Activated CD4-positive, alpha-beta T cell treated with anti-CD3 and anti-CD28 coated beads for 1 hour (primary cell): ENCODE data around the gene NFIX.

Experiments used
- DNase-seq: peaks from one replicate; pipeline ENCODE4 v3.0.0-alpha.2; 2020

Gene NFIX

GRCh38 chr19:13060233-13060963, 65.1 kb downstream of the NFIX start:
- DNase-seq = no peak

DNA sequence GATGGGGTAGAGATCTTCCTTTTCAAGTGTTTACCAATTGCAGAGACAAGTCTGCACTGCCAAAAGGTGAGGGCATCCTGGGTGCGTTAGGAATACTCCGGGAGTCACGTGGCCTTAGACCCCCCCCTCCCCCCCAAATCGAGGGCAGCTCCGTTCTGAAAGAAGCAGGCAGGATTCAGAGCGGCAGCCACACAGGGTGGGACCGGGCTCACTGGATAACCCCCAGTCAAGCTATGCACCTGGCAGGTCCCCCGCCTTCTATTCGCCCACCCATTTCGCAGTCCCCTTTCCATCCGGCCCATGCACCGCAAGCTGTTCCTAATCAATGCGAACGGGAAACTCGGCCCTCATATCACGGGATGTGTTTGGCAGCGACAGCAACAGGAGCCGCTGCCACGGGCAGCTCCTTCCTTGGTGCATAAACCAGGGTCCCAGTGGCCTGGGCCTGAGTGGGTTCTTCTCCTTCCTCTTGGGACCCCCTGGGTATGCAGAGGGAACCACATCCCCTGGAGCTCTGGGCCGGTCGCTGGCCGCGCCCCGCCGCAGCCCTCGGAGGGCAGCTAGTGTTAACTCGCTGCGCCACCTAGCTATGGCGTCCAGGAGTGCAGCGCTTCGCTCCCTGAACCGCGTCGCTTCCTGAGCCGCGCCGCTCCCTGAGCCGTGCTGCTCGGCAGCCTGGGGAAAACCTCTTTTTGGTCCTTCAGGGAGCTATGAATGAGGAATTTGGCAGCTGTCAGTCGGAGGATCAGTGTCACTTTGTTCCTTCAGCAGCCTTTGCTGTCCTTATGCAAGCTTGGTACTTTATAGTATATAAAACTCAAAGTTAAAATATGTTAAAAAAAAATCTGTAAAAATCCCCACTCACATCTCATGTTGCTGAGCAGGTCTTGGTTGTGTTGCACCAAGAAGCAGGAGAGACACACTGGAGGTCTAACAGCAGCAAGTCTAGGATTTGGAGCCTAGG, 66.0 kb downstream of the NFIX start:
- DNase-seq = peak; percentile 61

DNA sequence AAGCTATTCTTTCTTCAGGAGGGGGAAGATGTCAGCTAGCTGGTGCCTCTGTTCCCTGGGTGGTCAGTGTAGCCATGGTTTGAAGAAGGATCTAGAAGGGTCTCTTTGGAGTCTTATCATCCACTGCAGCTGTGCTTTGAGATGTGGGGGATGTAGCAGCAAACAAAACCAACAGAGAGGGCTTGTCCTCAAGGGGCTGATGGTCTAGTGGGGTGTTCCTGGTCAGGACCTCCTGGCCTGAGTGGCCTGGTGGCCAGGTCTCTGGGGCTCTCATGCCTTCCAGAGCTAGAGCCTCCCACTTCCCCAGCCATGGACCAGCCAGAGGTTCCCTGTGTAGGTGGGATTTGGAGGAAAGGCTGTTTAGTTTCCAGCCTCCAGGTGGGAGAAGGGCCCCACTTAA, 67.0 kb downstream of the NFIX start:
- DNase-seq = no peak

DNA sequence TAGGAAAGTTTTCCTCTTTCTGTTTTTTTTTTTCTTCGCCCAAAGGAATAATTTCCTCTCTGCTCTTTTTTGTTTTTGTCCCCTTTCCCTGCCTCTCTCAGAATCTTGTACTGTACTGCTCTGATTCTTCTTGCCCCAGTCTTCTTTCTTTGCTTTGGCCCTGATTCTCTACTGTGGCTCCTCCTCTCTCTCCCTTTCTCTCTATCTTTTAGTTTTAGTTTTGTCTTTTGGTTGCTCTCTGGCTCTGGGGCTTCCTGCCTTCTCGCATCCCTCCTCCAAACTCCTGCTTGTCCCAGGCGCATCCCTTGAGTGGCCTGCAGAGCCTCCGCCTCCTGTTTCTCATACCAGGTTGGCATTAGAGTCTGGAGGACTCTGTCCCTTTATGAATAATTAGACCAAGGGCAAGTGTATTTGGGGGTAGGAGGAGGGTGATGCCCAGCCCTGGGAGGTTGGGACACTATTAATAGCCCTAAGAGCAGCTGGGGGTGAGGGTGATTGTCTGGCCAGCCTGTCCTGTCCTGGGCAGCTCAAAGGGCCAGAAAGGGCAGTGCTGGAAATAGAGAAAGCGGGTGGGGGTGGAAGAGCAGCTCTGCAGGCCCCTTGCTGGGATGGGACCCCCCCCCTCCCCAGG, 68.3 kb downstream of the NFIX start:
- DNase-seq = no peak

DNA sequence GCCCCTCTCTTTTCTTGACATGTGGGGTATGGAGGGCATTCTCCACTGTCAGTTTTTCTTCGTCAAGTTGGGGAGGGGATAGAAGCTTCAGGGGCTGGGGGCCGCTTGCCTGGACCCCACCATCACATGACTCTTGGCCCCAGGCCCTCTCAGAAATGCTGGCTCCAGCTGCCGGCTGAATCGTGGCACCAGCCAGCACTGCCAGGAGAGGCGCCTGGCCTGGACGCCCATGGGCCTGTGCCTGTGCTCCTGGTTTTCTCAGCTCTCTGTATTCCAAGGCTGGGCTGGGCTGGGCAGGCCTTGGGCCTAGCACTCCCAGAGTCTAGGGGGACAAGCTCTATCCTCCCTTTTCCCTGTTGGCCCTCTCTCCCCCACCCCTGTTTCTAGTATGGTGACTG, 68.8 kb downstream of the NFIX start:
- no peak for DNase-seq

DNA sequence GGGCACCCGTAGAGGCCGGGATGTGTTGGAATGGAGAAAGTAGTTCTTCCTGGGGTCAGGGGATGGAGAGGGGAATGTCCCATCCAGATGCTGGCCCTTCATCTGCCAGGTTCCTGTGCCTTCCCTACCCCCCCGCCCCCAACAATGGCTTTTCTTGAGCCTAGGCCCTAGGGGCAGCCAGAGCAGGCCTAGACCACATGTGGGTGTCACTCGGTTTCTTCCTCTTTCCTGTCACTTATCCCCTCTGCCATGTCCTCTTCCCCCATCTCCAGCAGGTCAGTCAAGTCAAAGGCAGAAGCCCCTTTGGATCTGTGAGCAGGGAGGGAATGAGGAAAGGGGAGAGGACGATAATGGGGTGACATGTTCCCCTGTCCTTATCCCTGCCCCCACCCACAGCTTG, 71.0 kb downstream of the NFIX start:
- no peak for DNase-seq

DNA sequence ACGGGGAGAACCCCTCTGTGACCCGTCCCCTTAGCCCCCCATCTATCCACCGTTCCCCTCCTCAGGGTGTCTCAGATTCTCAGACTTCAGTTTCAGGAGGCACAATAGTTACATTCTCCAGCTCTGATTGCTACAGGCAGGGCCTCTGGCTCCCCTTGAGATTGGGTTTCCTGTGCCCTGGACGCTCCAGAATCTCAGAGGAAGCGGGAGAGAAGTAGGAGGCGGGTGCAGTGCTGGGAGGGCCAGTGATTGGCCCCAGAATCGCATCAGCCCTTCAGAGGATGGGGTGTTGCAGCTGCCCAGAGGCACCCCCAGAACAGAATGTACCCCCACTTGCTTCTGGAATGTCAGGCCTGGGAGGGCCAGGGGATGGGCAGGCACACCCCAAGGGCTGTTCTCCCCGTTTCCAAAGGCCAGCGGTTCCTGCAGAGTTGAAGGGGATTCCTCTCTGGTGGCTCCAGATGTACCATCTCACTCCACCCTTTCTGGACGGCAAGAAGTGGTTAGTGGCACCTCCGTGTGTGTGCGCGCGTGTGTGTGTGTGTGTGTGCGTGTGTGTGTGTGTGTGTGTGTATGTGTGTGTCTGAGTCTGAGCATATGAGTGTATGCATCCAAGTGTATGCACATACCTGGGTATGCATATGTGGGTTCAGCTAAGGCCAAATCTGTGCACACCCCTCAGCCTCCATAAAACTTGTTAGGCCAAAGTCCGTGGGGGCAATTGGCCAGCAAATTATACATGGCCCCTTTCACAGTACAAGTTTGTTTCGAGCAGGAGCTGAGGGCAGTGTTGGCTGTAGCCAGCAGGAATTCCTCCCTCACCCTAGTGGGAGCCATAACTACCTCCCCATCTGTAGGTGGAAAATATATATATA, 71.9 kb downstream of the NFIX start:
- DNase-seq = no peak

- DNase-seq = no peak
These were observed 73.0 kb downstream of the NFIX start for GRCh38 chr19:13068085-13068846.

- DNase-seq = no peak
These were observed 74.4 kb downstream of the NFIX start for GRCh38 chr19:13069415-13070359.

GRCh38 chr19:13070425-13071140, 75.3 kb downstream of the NFIX start:
- DNase-seq = no peak

DNA sequence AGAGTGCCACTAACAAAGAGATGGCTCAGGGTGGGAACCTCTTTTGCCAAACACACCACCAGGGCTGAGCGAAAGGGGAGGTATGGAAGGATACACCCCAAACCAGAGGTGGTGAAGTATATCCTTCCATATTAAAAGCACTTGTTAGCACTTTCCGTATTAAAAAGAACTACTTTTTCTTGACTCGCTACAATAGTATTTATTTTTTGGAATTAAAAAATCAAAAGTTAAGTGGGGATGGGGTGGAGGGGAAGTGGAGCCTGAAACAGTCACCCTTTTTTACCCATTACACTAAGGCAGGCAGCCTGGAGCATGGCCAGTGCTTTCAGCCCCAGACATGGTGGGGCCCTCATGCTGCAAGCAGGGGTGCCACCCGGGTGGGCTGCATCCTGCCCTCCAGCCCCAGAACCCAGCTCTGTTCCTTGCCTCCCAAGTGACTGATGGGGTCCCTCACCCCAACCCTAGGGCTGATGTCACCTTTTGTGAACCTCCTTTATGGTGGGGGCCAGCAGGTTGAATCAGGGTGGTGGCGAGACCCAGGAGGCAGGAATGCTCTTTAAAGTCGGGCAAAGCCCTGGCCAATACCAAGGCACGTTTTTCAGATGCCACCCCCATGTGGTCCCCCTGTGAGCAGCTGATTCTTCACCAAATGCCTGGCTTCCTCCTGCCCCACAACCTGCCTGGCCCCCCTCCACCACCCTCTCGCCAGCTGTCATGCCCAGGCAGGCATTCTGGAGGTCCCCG, 76.3 kb downstream of the NFIX start:
- no peak for DNase-seq

GRCh38 chr19:13072188-13072908, 77.1 kb downstream of the NFIX start:
- DNase-seq = no peak

- no peak for DNase-seq
These were observed 78.0 kb downstream of the NFIX start for GRCh38 chr19:13073263-13073662.

GRCh38 chr19:13074378-13074777, 79.1 kb downstream of the NFIX start:
- no peak for DNase-seq

GRCh38 chr19:13076320-13076719, 81.0 kb downstream of the NFIX start:
- no peak for DNase-seq

DNA sequence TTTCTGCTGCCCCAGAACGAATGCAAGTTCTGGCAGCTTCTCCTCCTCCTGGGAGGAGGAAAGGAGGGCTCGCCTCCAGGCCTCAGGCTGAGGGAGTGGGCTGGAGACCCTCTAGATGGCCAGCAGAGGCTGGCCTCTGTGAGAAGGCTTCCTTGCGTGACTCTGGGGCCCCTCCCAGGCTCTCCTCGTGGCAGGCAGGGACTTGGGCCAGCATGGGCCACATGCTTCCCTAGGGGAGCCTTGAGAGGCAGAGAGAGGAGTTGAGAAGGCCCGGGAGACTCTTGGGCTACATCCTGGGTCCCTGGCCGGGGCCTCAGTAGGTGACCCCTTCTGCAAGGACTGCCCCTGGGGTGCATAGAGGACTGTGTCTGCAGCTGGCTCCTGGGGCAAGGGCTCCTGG, 81.5 kb downstream of the NFIX start:
- DNase-seq = no peak

DNA sequence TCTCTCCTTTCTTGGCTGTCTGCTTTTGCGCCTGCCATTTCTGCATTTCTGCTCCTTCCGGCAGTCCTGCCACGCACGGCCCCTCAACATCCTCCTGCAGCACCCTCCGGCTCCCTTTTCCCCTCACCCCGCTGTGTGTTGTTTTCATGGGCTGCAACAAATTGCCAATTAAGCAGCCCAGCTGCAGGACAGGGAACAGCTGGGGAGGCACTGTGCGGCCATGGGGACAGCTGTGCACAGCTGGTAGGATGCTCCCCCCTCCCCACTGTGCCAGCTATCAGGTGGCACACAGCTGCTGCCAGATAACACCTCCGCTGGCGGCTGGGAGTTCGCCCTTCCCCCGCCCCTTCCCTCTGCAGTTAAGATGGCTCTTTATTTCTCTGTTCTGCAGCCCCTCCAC, 82.0 kb downstream of the NFIX start:
- DNase-seq = no peak

GRCh38 chr19:13078381-13078780, 83.1 kb downstream of the NFIX start:
- no peak for DNase-seq
